Activated naive CD8-positive, alpha-beta T cell treated with anti-CD3 and anti-CD28 coated beads for 36 hours (primary cell): ENCODE data around the gene RNGTT. TPM values are rescaled to one million over a fixed set of nuclear protein-coding genes. Genes with fewer than 3 reads are reported as not detected.

Experiments used
- DNase-seq: peaks from one replicate; pipeline ENCODE4 v3.0.0; 2021
- H3K27ac Mint-ChIP-seq: one replicate; pipeline ENCODE4 v1.8.0; 2022; ENCODE audit warnings: mild to moderate bottlenecking, moderate library complexity, mixed read lengths
- H3K27me3 Mint-ChIP-seq: one replicate; pipeline ENCODE4 v1.8.0; 2022; ENCODE audit warnings: mild to moderate bottlenecking, mixed read lengths
- H3K36me3 Mint-ChIP-seq: one replicate; pipeline ENCODE4 v1.8.0; 2021; ENCODE audit warnings: mild to moderate bottlenecking, mixed read lengths
- H3K4me1 Mint-ChIP-seq: one replicate; pipeline ENCODE4 v1.8.0; 2021; ENCODE audit warnings: mixed read lengths
- H3K4me3 Mint-ChIP-seq: one replicate; pipeline ENCODE4 v1.8.0; 2022; ENCODE audit warnings: mild to moderate bottlenecking, moderate library complexity, mixed read lengths
- H3K9me3 Mint-ChIP-seq: one replicate; pipeline ENCODE4 v1.8.0; 2022; ENCODE audit warnings: mixed read lengths
- total RNA-seq, 2 experiments: library from RNA; stranded (reverse); gene quantifications; one replicate each; pipeline ENCODE4 v1.2.3, GENCODE V29; 2021

RNGTT gene
- total RNA-seq, 2 experiments from 2014 or later, result 19.7 to 20.9 TPM

GRCh38 chr6:88566746-88567534 is 396.5 kb downstream of the RNGTT start:
- peaks cover 2% of the 10 kb centered on the region for H3K9me3 Mint-ChIP-seq
- no peak overlapping the region for H3K27ac Mint-ChIP-seq
- no peaks in the 10 kb centered on the region for H3K4me1 Mint-ChIP-seq
- H3K36me3 Mint-ChIP-seq, result peaks cover 4% of the 10 kb centered on the region
- no peak overlapping the region for H3K4me3 Mint-ChIP-seq
- DNase-seq, result no peak
- H3K27me3 Mint-ChIP-seq, result peaks cover 4% of the 10 kb centered on the region

- H3K4me1 Mint-ChIP-seq, result no peaks in the 10 kb centered on the region
- H3K36me3 Mint-ChIP-seq, result peaks cover 4% of the 10 kb centered on the region
- peaks cover 4% of the 10 kb centered on the region for H3K27me3 Mint-ChIP-seq
- peaks cover 2% of the 10 kb centered on the region for H3K9me3 Mint-ChIP-seq
- DNase-seq, result no peak
- no peak overlapping the region for H3K4me3 Mint-ChIP-seq
- H3K27ac Mint-ChIP-seq, result no peak overlapping the region
Observed at GRCh38 chr6:88565836-88566235, 397.6 kb downstream of the RNGTT start.

GRCh38 chr6:88565409-88565811 is 398.0 kb downstream of the RNGTT start:
- Mint-ChIP-seq H3K27me3 (peaks cover 4% of the 10 kb centered on the region), H3K4me1 (no peaks in the 10 kb centered on the region)

GRCh38 chr6:88563277-88563625 is 400.2 kb downstream of the RNGTT start:
- Mint-ChIP-seq H3K4me3 (no peak overlapping the region), H3K9me3 (no peaks in the 10 kb centered on the region), H3K27me3 (peaks cover 4% of the 10 kb centered on the region), H3K36me3 (no peaks in the 10 kb centered on the region), H3K4me1 (no peaks in the 10 kb centered on the region), H3K27ac (no peak overlapping the region)
- no peak for DNase-seq

More at GRCh38 chr6:88565409-88565811, 398.0 kb downstream of the RNGTT start:
- Mint-ChIP-seq H3K4me3 (no peak overlapping the region), H3K9me3 (peaks cover 2% of the 10 kb centered on the region), H3K27ac (no peak overlapping the region), H3K36me3 (peaks cover 4% of the 10 kb centered on the region)
- no peak for DNase-seq

GRCh38 chr6:88562353-88563276 is 400.8 kb downstream of the RNGTT start:
- Mint-ChIP-seq H3K9me3 (no peaks in the 10 kb centered on the region), H3K4me1 (no peaks in the 10 kb centered on the region), H3K27me3 (peaks cover 4% of the 10 kb centered on the region), H3K27ac (no peak overlapping the region), H3K4me3 (no peak overlapping the region), H3K36me3 (no peaks in the 10 kb centered on the region)
- DNase-seq, result no peak

GRCh38 chr6:88561954-88562315 is 401.5 kb downstream of the RNGTT start:
- peaks cover 4% of the 10 kb centered on the region for H3K27me3 Mint-ChIP-seq
- H3K4me1 Mint-ChIP-seq, result no peaks in the 10 kb centered on the region
- no peaks in the 10 kb centered on the region for H3K36me3 Mint-ChIP-seq
- no peaks in the 10 kb centered on the region for H3K9me3 Mint-ChIP-seq
- H3K27ac Mint-ChIP-seq, result no peak overlapping the region
- no peak overlapping the region for H3K4me3 Mint-ChIP-seq
- DNase-seq, result no peak

GRCh38 chr6:88561034-88561953 is 402.1 kb downstream of the RNGTT start:
- Mint-ChIP-seq H3K36me3 (no peaks in the 10 kb centered on the region), H3K27me3 (peaks cover 3% of the 10 kb centered on the region), H3K4me1 (no peaks in the 10 kb centered on the region), H3K9me3 (no peaks in the 10 kb centered on the region), H3K27ac (no peak overlapping the region), H3K4me3 (no peak overlapping the region)
- DNase-seq, result no peak

Other genes starting within 250 kb of the RNGTT start
- 10 to 100 TPM; 81.3 to 84.5 TPM for gene PNRC1, start 117.1 kb upstream of the RNGTT start, total RNA-seq
- gene SRSF12, start 154.5 kb upstream of the RNGTT start, total RNA-seq, result under 1 TPM; 0.74 to 0.78 TPM
- gene PM20D2, start 182.4 kb upstream of the RNGTT start, total RNA-seq, result 10 to 100 TPM; 27.5 to 28.1 TPM